MM.1S (cell line): Measurements from ENCODE around the gene MNAT1.

Experiments
- DNase-seq: peaks from one replicate; pipeline ENCODE4 v3.0.0-alpha.2; 2015
- H2AFZ ChIP-seq: fragments of 300-600 bp; sonication (generic); 2 replicates; pipeline ENCODE4 v1.6.0; 2016; ENCODE audit warnings: antibody characterized with exemption, low read length
- H3F3A ChIP-seq: fragments of 300-600 bp; sonication (generic); 2 replicates; pipeline ENCODE4 v1.6.1; 2016; ENCODE audit warnings: mild to moderate bottlenecking, antibody characterized with exemption, low read length, moderate library complexity, mixed read lengths; ENCODE audit not compliant: insufficient read depth
- H3K27ac ChIP-seq: fragments of 300-600 bp; sonication (generic); 2 replicates; pipeline ENCODE4 v1.5.1; 2016; ENCODE audit warnings: mild to moderate bottlenecking, low read length
- H3K27me3 ChIP-seq: fragments of 300-600 bp; sonication (generic); replicated peaks from 2 replicates; pipeline ENCODE4 v1.6.0; 2016; ENCODE audit warnings: low read length; ENCODE audit not compliant: insufficient read depth
- H3K36me3 ChIP-seq: fragments of 300-600 bp; sonication (generic); replicated peaks from 2 replicates; pipeline ENCODE4 v1.6.1; 2016; ENCODE audit warnings: mild to moderate bottlenecking, low read length, mixed read lengths; ENCODE audit not compliant: insufficient read depth
- H3K4me1 ChIP-seq: fragments of 300-600 bp; sonication (generic); 2 replicates; pipeline ENCODE4 v1.6.1; 2016; ENCODE audit warnings: low read length, mixed read lengths
- H3K4me2 ChIP-seq: fragments of 300-600 bp; sonication (generic); 2 replicates; pipeline ENCODE4 v1.6.0; 2016; ENCODE audit warnings: low read depth, low read length
- H3K4me3 ChIP-seq: fragments of 300-600 bp; sonication (generic); 2 replicates; pipeline ENCODE4 v1.5.1; 2016; ENCODE audit warnings: low read length, mixed read lengths
- H3K79me2 ChIP-seq: fragments of 300-600 bp; sonication (generic); 2 replicates; pipeline ENCODE4 v1.6.1; 2016; ENCODE audit warnings: mixed run types, low read length, mixed read lengths
- H3K9ac ChIP-seq: fragments of 300-600 bp; sonication (generic); 2 replicates; pipeline ENCODE4 v1.6.1; 2016; ENCODE audit warnings: low read length, mixed read lengths
- H3K9me2 ChIP-seq: fragments of 300-600 bp; sonication (generic); replicated peaks from 2 replicates; pipeline ENCODE4 v1.6.1; 2016; ENCODE audit warnings: mild to moderate bottlenecking, low read length, mixed read lengths; ENCODE audit not compliant: insufficient read depth
- H3K9me3 ChIP-seq: fragments of 300-600 bp; sonication (generic); replicated peaks from 2 replicates; pipeline ENCODE4 v1.6.1; 2016; ENCODE audit warnings: mild to moderate bottlenecking, low read length, mixed read lengths; ENCODE audit not compliant: insufficient read depth
- H4K20me1 ChIP-seq: fragments of 300-600 bp; sonication (generic); 2 replicates; pipeline ENCODE4 v1.6.1; 2016; ENCODE audit warnings: mild to moderate bottlenecking, low read length, moderate library complexity, mixed read lengths; ENCODE audit not compliant: insufficient read depth
- CTCF ChIP-seq: fragments of 300-600 bp; sonication (generic); IDR thresholded peaks from 2 replicates; pipeline ENCODE4 v1.5.1; 2016; ENCODE audit warnings: antibody characterized with exemption, low read length, mixed read lengths
- EZH2 ChIP-seq: fragments of 300-600 bp; sonication (generic); optimal IDR thresholded peaks from 2 replicates; pipeline ENCODE3; 2017; ENCODE audit warnings: low read depth, mild to moderate bottlenecking, antibody characterized with exemption, low read length, mixed read lengths
- EZH2phosphoT487 ChIP-seq: fragments of 300-600 bp; sonication (generic); IDR thresholded peaks from 2 replicates; pipeline ENCODE4 v1.6.1; 2018; ENCODE audit warnings: antibody characterized with exemption, low read length

MNAT1 gene

DNA sequence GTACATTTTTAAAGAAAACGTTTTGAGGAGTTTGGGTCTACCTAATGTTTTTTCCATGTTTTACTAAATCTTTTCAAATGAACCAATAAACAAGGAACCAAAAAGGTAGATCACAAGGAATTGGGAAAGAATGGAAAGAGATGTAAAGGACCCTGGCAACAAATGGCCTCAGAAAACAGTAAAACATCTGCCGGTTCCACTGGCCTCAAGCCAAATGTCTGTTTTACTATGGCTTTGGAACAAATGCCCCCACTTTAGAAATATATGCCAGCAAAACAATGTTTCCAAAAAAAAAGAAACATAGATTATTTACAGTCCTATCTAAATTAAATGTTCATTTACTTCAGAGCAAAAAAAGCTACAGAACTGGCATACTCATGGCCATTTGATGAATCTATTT lies 243.3 kb downstream of the MNAT1 start:
- Histone ChIP-seq H3K9me2 (no peaks in the 10 kb centered on the region), H3K4me1 (0 out of 2 replicates have a peak, but pooled peaks cover 3% of the 10 kb centered on the region), H3K27ac (no peak overlapping the region), H3K9ac (no peak overlapping the region), H3K9me3 (no peaks in the 10 kb centered on the region), H2AFZ (no peak overlapping the region), H4K20me1 (no peaks in the 10 kb centered on the region), H3K79me2 (no peaks in the 10 kb centered on the region), H3K36me3 (no peaks in the 10 kb centered on the region), H3K4me3 (no peak overlapping the region), H3K27me3 (no peaks in the 10 kb centered on the region), H3F3A (no peaks in the 10 kb centered on the region), H3K4me2 (no peak overlapping the region)
- DNase-seq: no peak
- TF ChIP-seq EZH2phosphoT487 (no peak), EZH2 (no peak), CTCF (no peak)

DNA sequence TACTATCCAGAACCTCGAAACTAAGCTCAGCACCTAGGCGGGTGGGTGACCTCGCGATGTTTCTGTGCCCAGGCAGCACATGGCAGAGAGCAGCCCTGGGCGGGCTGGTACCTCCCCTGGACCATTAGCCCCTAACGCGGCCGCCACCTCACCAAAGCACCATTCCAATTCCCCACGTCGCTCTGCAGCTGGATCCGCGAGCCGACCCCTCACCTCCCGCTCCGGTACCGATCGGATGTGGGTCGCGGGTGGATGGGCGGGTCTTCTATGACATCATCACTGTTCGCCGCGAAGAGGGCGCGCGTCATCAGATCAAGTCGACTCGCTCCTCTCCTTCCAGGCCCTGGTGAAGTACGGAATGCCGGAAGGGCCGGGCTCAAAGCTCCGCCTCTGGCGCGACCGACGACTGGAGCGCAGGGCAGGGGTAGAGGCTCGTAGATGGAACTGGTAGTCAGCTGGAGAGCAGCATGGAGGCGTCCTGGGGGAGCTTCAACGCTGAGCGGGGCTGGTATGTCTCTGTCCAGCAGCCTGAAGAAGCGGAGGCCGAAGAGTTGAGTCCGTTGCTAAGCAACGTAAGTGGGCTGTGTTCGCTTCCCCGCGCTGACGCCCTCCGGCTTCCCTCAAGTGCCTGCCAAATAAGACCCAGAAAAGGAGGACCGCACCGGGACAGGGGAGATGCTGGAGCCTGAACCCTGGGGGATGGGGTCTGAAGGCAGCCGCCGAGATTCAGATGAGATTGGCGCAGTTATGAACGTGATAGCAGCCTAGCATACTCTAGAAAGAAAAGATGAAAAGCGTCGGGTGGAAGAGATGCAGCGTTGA lies 246.5 kb downstream of the MNAT1 start, which contains the start of the genes SLC38A6 and TRMT5:
TSS of gene SLC38A6 (plus strand) at position 435 of the 822 bp plus-strand sequence. CDS start at position 468, 33 bp downstream.
TSS of gene TRMT5 (minus strand) at position 269 of the 822 bp plus-strand sequence. CDS start at position 163, 106 bp downstream.
- peak within 1 kb of the TSS; percentile 90 for H2AFZ ChIP-seq
- H3K9me2 ChIP-seq: no peaks in the 10 kb centered on the region
- no peak for TF ChIP-seq CTCF
- TF ChIP-seq EZH2: no peak
- no peak for TF ChIP-seq EZH2phosphoT487
- H3K27me3 ChIP-seq: no peaks in the 10 kb centered on the region
- peak within 1 kb of the TSS; percentile 90 for H3K4me3 ChIP-seq
- no peaks in the 10 kb centered on the region for H4K20me1 ChIP-seq
- peak within 1 kb of the TSS; percentile 10; the same call in 1 of the 2 replicates for H3K27ac ChIP-seq
- H3K9ac ChIP-seq: peak within 1 kb of the TSS; percentile 65
- H3F3A ChIP-seq: no peaks in the 10 kb centered on the region
- H3K4me1 ChIP-seq: 0 out of 2 replicates have a peak, but pooled peaks cover 3% of the 10 kb centered on the region
- H3K79me2 ChIP-seq: no peaks in the 10 kb centered on the region
- peak within 1 kb of the TSS; percentile 77 for H3K4me2 ChIP-seq
- no peaks in the 10 kb centered on the region for H3K36me3 ChIP-seq
- no peaks in the 10 kb centered on the region for H3K9me3 ChIP-seq
- DNase-seq: peak; percentile 54

GRCh38 chr14:60981633-60982455 lies 247.3 kb downstream of the MNAT1 start:
- Histone ChIP-seq H3K9ac (peak overlapping the region; percentile 65; the same call in 1 of the 2 replicates), H3K9me2 (no peaks in the 10 kb centered on the region), H3K4me1 (0 out of 2 replicates have a peak, but pooled peaks cover 3% of the 10 kb centered on the region), H3K9me3 (no peaks in the 10 kb centered on the region), H3F3A (no peaks in the 10 kb centered on the region), H3K4me2 (peak overlapping the region; percentile 77), H3K79me2 (no peaks in the 10 kb centered on the region), H3K4me3 (peak overlapping the region; percentile 90), H3K36me3 (no peaks in the 10 kb centered on the region), H4K20me1 (no peaks in the 10 kb centered on the region), H3K27ac (no peak overlapping the region), H2AFZ (peak overlapping the region; percentile 90), H3K27me3 (no peaks in the 10 kb centered on the region)
- DNase-seq: no peak
- TF ChIP-seq EZH2phosphoT487: no peak
- no peak for TF ChIP-seq CTCF
- no peak for TF ChIP-seq EZH2
